Epithelial cell of proximal tubule (primary cell): ENCODE data around the gene NES. TPM values are rescaled to one million over a fixed set of nuclear protein-coding genes. Genes with fewer than 3 reads are reported as not detected.

Experiments used
- DNase-seq: peaks from one replicate; pipeline ENCODE4 v3.0.0-alpha.2; 2011; ENCODE audit warnings: low read depth
- H3K4me3 ChIP-seq: 2 replicates; pipeline ENCODE4 v1.5.1; 2011; ENCODE audit warnings: low read depth, mild to moderate bottlenecking, low read length
- total RNA-seq: library from RNA; depleted of rRNA; stranded (reverse); fragments of >200 nt; gene quantifications from 2 replicates; pipeline ENCODE4 v1.2.3, GENCODE V29; 2015
- TF ChIP-seq, protein P1 (sequence below): conservative IDR thresholded peaks from 2 replicates; pipeline ENCODE4 v1.5.1; 2012; ENCODE audit warnings: low read depth, mild to moderate bottlenecking, low read length

The NES gene
- total RNA-seq, 1 donor from 2014 or later: 70.2 TPM

DNA sequence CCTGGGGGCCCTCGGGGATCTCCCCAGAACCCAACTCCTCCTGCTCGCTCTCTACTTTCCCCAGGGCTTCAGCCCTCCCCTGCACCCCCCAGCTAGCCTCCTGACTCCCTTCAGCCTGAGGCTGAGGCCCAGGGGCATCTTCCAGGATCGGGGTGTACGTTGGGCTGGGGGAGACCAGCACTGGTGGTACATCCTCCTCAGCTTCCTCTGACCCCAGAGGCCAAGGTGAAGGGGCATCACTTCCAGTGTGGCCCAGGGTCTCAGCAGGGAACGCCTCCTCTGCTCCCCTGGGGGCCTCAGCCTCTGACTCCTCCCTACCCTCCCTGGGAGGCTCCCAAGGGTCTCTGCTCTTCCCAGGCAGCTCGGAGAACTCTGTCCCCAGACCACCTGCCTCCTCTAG, 6.8 kb downstream of the NES start:
- TF ChIP-seq, protein P1, sequence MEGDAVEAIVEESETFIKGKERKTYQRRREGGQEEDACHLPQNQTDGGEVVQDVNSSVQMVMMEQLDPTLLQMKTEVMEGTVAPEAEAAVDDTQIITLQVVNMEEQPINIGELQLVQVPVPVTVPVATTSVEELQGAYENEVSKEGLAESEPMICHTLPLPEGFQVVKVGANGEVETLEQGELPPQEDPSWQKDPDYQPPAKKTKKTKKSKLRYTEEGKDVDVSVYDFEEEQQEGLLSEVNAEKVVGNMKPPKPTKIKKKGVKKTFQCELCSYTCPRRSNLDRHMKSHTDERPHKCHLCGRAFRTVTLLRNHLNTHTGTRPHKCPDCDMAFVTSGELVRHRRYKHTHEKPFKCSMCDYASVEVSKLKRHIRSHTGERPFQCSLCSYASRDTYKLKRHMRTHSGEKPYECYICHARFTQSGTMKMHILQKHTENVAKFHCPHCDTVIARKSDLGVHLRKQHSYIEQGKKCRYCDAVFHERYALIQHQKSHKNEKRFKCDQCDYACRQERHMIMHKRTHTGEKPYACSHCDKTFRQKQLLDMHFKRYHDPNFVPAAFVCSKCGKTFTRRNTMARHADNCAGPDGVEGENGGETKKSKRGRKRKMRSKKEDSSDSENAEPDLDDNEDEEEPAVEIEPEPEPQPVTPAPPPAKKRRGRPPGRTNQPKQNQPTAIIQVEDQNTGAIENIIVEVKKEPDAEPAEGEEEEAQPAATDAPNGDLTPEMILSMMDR: no peak
- no peak for DNase-seq
- no peak overlapping the region for H3K4me3 ChIP-seq

- DNase-seq: no peak
- H3K4me3 ChIP-seq: no peak overlapping the region
- TF ChIP-seq, protein P1: no peak
These were observed 7.4 kb downstream of the NES start for GRCh38 chr1:156669794-156670193.

- no peak for DNase-seq
- TF ChIP-seq, protein P1: no peak
- no peak overlapping the region for H3K4me3 ChIP-seq
These were observed 8.2 kb downstream of the NES start for GRCh38 chr1:156668801-156669637.

GRCh38 chr1:156667968-156668709, 9.1 kb downstream of the NES start:
- no peak overlapping the region for H3K4me3 ChIP-seq
- TF ChIP-seq, protein P1: no peak
- no peak for DNase-seq

GRCh38 chr1:156667610-156667967, 9.6 kb downstream of the NES start:
- no peak overlapping the region for H3K4me3 ChIP-seq
- DNase-seq: no peak
- TF ChIP-seq, protein P1: no peak

DNA sequence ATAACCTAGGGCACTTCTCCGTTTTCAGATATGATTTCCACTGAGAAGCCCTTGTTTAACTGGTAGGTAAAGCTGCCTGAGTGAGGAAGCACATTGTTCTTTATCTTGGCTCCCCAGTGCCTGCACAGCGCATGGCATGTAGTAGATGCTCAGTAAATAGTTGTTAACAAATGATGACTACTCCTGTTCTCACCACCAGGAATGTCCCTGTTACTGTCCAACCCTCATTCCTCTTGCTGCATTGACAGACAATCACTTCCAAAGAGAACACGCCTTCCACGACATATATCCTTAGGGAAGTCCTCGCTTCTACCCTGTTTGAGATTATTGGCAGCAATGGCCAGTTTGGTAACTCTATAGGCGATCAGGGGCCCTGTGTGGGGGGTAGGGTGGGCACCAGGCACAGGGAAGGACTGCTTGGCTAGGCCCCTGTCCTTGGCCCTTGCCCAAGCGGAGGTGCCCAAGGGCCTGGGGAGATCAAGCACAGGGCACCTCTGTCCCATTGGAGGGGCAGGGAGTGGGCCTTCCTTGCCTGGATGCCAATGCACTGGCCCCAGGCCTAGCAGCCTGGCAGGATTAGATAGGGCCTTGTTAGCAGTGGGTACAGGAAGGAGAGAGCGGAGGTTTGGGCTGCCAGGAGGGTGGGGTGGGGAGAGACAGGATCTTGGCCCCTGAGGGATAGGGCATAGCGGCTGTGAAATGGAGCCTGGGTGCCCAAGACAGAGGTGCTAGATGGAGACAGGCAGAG, 10.2 kb downstream of the NES start:
- DNase-seq: no peak
- H3K4me3 ChIP-seq: no peak overlapping the region
- TF ChIP-seq, protein P1: no peak
